ENCODE results near the gene SLC16A10. TPM values are rescaled to one million over a fixed set of nuclear protein-coding genes. Genes with fewer than 3 reads are reported as not detected.

SLC16A10 gene
- total RNA-seq, 1 experiment from 2014 or later, result 0.18 TPM

DNA sequence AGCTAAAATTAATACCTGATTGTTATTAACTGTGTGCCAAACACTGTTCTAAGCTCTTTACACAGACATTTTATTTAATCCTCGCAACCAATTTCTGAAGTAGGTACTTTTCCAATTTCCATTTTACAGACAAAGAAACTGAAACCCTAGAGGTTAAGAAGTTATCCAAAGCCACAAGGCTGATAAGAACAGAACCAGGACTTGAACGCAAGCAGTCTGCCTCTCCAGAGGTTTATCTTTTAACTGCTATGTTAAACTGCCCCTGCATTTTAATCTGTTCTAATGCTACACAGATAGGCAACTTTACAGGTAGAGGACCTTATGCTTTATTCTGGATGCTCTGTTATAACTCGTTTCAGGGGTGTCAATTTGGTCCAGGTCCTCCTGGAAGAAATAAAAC lies 118.2 kb downstream of the SLC16A10 start:
- in situ Hi-C loops (cut with HindIII; ENCODE audit: low pct_unique_long_range_greater_than_20kb, low sequenced_read_pairs) (no loop called here), intact Hi-C loops (cut with micrococcal nuclease; ENCODE audit: unreplicated experiment) (loop anchor here (10.0 kb wide), 1 partner anchor 681 kb away; no protein-coding TSS in a partner anchor)
- no peak overlapping the region for H3K4me3 ChIP-seq (ENCODE audit: low read depth in 2 of 2, low read length in 2 of 2)
- ChIA-PET CTCF (interaction anchor here (0.6 kb wide), 1 partner anchor 167 kb away, joined by 5 read pairs; no protein-coding TSS in a partner anchor), POLR2A (interaction anchor here (0.7 kb wide), 1 partner anchor 1735 kb away, joined by 4 read pairs; no protein-coding TSS in a partner anchor)
- no peak overlapping the region for H3K27ac ChIP-seq (ENCODE audit: low read length)
- H3K27me3 ChIP-seq (ENCODE audit: control insufficient read depth, insufficient read depth, low read length), result peaks cover 6% of the 10 kb centered on the region; the same call in 1 of the 2 replicates
- no peaks in the 10 kb centered on the region for H3K36me3 ChIP-seq (ENCODE audit: control insufficient read depth, insufficient read depth, low read length)
- TF ChIP-seq SIN3A (IDR thresholded peaks at IDR 0.05; ENCODE audit: borderline replicate concordance, insufficient read depth, low read depth, low read length), result no peak
- TF ChIP-seq, protein P1, sequence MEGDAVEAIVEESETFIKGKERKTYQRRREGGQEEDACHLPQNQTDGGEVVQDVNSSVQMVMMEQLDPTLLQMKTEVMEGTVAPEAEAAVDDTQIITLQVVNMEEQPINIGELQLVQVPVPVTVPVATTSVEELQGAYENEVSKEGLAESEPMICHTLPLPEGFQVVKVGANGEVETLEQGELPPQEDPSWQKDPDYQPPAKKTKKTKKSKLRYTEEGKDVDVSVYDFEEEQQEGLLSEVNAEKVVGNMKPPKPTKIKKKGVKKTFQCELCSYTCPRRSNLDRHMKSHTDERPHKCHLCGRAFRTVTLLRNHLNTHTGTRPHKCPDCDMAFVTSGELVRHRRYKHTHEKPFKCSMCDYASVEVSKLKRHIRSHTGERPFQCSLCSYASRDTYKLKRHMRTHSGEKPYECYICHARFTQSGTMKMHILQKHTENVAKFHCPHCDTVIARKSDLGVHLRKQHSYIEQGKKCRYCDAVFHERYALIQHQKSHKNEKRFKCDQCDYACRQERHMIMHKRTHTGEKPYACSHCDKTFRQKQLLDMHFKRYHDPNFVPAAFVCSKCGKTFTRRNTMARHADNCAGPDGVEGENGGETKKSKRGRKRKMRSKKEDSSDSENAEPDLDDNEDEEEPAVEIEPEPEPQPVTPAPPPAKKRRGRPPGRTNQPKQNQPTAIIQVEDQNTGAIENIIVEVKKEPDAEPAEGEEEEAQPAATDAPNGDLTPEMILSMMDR (IDR thresholded peaks at IDR 0.05), result no peak
- TF ChIP-seq, protein P2, sequence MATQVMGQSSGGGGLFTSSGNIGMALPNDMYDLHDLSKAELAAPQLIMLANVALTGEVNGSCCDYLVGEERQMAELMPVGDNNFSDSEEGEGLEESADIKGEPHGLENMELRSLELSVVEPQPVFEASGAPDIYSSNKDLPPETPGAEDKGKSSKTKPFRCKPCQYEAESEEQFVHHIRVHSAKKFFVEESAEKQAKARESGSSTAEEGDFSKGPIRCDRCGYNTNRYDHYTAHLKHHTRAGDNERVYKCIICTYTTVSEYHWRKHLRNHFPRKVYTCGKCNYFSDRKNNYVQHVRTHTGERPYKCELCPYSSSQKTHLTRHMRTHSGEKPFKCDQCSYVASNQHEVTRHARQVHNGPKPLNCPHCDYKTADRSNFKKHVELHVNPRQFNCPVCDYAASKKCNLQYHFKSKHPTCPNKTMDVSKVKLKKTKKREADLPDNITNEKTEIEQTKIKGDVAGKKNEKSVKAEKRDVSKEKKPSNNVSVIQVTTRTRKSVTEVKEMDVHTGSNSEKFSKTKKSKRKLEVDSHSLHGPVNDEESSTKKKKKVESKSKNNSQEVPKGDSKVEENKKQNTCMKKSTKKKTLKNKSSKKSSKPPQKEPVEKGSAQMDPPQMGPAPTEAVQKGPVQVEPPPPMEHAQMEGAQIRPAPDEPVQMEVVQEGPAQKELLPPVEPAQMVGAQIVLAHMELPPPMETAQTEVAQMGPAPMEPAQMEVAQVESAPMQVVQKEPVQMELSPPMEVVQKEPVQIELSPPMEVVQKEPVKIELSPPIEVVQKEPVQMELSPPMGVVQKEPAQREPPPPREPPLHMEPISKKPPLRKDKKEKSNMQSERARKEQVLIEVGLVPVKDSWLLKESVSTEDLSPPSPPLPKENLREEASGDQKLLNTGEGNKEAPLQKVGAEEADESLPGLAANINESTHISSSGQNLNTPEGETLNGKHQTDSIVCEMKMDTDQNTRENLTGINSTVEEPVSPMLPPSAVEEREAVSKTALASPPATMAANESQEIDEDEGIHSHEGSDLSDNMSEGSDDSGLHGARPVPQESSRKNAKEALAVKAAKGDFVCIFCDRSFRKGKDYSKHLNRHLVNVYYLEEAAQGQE (IDR thresholded peaks at IDR 0.05; ENCODE audit: insufficient read depth in 1 of 2, low read depth in 2 of 2, low read length in 1 of 2), result no peak
- TF ChIP-seq TCF7L2 (IDR thresholded peaks at IDR 0.05; ENCODE audit: low read depth, low read length), result no peak
- no peaks in the 10 kb centered on the region for H3K9me3 ChIP-seq (ENCODE audit: control insufficient read depth, insufficient read depth, low read depth, low read length)
- no TSS peak for BruUV-seq (replicated peaks)
- DNase-seq (ENCODE audit: low read depth, low spot score) (no peak), ATAC-seq (no peak)
- no peaks in the 10 kb centered on the region for H3K4me1 ChIP-seq (ENCODE audit: control insufficient read depth, insufficient read depth, low read length)

DNA sequence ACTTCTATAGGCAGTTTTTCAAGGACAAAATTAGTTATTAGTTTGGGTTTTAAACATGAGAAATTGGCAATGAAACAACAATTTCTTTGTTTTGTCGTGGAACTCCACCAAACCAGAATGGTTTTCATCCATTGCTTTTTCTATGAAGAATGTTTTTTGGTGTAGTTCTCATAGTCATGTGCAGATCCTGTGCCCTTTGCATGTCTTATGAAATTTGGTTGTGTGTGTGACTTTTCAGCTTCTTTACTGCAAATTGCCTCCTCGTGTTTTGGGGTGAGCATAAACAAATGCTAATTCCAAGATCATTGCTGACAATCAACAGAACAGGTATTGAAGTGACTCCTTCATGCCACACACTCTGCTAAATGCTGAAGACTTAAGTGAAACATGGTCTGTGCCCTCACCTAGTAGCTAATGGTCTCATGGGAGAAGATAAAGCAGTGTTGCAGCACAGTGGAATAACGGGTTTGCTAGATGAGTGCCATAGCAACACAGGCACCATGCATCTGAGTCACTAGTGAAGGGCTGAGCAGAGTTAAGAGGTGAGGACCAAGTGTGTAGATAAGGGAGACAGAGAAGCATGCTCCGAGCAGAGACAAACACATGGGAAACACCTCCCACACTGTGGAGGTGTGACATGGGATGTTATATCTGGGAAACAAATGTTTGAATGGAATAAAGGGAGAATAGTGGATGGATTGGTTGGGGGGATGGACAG lies 120.0 kb downstream of the SLC16A10 start:
- intact Hi-C loops (cut with micrococcal nuclease; ENCODE audit: unreplicated experiment), result loop anchor here (10.0 kb wide), 1 partner anchor 682 kb away; no protein-coding TSS in a partner anchor

More for the DNA sequence above, 120.0 kb downstream of the SLC16A10 start:
- ATAC-seq (no peak), DNase-seq (ENCODE audit: low read depth, low spot score) (no peak)
- CTCF ChIA-PET, result interaction anchor here (0.6 kb wide), 2 partner anchors 199 to 570 kb away, joined by 3 to 4 read pairs; no protein-coding TSS in a partner anchor
- in situ Hi-C loops (cut with HindIII; ENCODE audit: low pct_unique_long_range_greater_than_20kb, low sequenced_read_pairs), result no loop called here
- BruUV-seq (replicated peaks), result no TSS peak
- H3K4me1 ChIP-seq (ENCODE audit: control insufficient read depth, insufficient read depth, low read length), result no peaks in the 10 kb centered on the region
- TF ChIP-seq, protein P1 (IDR thresholded peaks at IDR 0.05), result no peak; the same call in 1 of the 2 replicates
- no peak for TF ChIP-seq SIN3A (IDR thresholded peaks at IDR 0.05; ENCODE audit: borderline replicate concordance, insufficient read depth, low read depth, low read length)
- TF ChIP-seq, protein P2 (IDR thresholded peaks at IDR 0.05; ENCODE audit: insufficient read depth in 1 of 2, low read depth in 2 of 2, low read length in 1 of 2), result no peak
- TF ChIP-seq POLR2AphosphoS5 (IDR thresholded peaks at IDR 0.05; ENCODE audit: low read depth, low read length), result no peak
- TF ChIP-seq TCF7L2 (IDR thresholded peaks at IDR 0.05; ENCODE audit: low read depth, low read length), result no peak
- POLR2A ChIA-PET, result no interaction called here
- no peak overlapping the region for H3K27ac ChIP-seq (ENCODE audit: low read length)
- H3K4me3 ChIP-seq (ENCODE audit: low read depth in 2 of 2, low read length in 2 of 2), result no peak overlapping the region
- H3K36me3 ChIP-seq (ENCODE audit: control insufficient read depth, insufficient read depth, low read length), result no peaks in the 10 kb centered on the region
- H3K27me3 ChIP-seq (ENCODE audit: control insufficient read depth, insufficient read depth, low read length), result peaks cover 6% of the 10 kb centered on the region; the same call in 1 of the 2 replicates
- H3K9me3 ChIP-seq (ENCODE audit: control insufficient read depth, insufficient read depth, low read depth, low read length), result no peaks in the 10 kb centered on the region
